ENCODE data around the gene DCXR. TPM values are rescaled to one million over a fixed set of nuclear protein-coding genes. Genes with fewer than 3 reads are reported as not detected.

DCXR gene
- total and polyA plus RNA-seq, 2 of the 13 experiments (the other 11 are each of a cell fraction or from before 2014, with no cell fraction given) = 287 to 311 TPM

DNA sequence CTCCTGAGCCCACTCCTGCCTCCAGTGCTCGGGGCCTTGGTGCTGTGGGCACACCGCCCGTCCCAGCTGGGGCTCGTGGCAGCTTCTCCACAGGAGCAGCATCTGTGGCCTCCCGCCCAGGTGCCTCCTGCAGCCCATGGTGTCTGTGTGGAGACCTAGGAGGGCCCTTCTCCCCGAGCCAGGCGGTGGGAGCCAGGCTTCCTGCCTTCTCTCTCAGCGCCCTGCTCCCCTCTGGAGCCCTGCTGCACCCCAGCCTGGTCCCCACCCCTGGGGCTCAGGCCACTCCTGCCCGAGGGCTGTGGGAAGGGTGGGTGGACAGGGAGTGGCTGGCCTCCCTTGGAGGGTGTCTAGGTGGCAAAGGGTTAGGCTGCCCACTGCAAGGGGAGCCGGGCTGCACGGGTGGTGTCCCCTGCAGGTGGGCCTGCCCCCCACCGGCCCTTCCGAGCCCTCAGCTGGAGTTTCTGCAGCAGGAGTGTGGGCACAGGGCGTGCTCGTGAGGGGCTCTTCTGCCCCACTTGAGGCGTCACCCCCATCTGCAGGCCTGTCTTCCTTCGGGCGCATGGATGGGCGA, 25.8 kb downstream of the DCXR start (continued):
- TF ChIP-seq MAZ (IDR thresholded peaks at IDR 0.05; ENCODE audit: borderline replicate concordance, low read depth, low read length) (no peak), MAZ (CRISPR knock-in tag; IDR thresholded peaks at IDR 0.05; ENCODE audit: low read depth) (no peak), GABPB1 (CRISPR knock-in tag; IDR thresholded peaks at IDR 0.05) (peak; percentile 25; the same call in 1 of the 2 replicates), TCF12 (IDR thresholded peaks at IDR 0.05) (no peak), TCF12 (CRISPR knock-in tag; IDR thresholded peaks at IDR 0.05) (no peak), KDM5B (CRISPR knock-in tag; IDR thresholded peaks at IDR 0.05; ENCODE audit: borderline replicate concordance) (no peak), SP4 (CRISPR knock-in tag; IDR thresholded peaks at IDR 0.05) (peak; percentile 18; the same call in 1 of the 2 replicates), TIGD3 (CRISPR knock-in tag; IDR thresholded peaks at IDR 0.05; ENCODE audit: borderline replicate concordance) (no peak), POLR2AphosphoS5 (IDR thresholded peaks at IDR 0.05; ENCODE audit: low read depth, low read length) (0 out of 2 replicates have a peak, but pooled peaks have one; percentile 32), RBFOX2 (IDR thresholded peaks at IDR 0.05; ENCODE audit: low read depth, low read length) (peak; percentile 67), FOSL1 (CRISPR knock-in tag; IDR thresholded peaks at IDR 0.05; ENCODE audit: borderline replicate concordance) (0 out of 2 replicates have a peak, but pooled peaks have one; percentile 11), ZNF44 (CRISPR knock-in tag; IDR thresholded peaks at IDR 0.05) (no peak), ZIK1 (CRISPR knock-in tag; IDR thresholded peaks at IDR 0.05; ENCODE audit: borderline replicate concordance, low read depth) (no peak), CHD2 (IDR thresholded peaks at IDR 0.05; ENCODE audit: low read depth, low read length) (no peak), RFXAP (CRISPR knock-in tag; IDR thresholded peaks at IDR 0.05; ENCODE audit: borderline replicate concordance) (no peak), ZNF569 (CRISPR knock-in tag; IDR thresholded peaks at IDR 0.05; ENCODE audit: borderline replicate concordance) (no peak), MEIS1 (CRISPR knock-in tag; IDR thresholded peaks at IDR 0.05; ENCODE audit: borderline replicate concordance) (no peak), HNRNPL (IDR thresholded peaks at IDR 0.05; ENCODE audit: low read depth, low read length) (peak; percentile 69; the same call in 1 of the 2 replicates), REPIN1 (CRISPR knock-in tag; IDR thresholded peaks at IDR 0.05; ENCODE audit: borderline replicate concordance, low read depth) (no peak), ZNF432 (CRISPR knock-in tag; IDR thresholded peaks at IDR 0.05; ENCODE audit: borderline replicate concordance) (no peak), ZNF850 (CRISPR knock-in tag; conservative IDR thresholded peaks at IDR 0.05) (no peak)
- TF ChIP-seq, protein P1, sequence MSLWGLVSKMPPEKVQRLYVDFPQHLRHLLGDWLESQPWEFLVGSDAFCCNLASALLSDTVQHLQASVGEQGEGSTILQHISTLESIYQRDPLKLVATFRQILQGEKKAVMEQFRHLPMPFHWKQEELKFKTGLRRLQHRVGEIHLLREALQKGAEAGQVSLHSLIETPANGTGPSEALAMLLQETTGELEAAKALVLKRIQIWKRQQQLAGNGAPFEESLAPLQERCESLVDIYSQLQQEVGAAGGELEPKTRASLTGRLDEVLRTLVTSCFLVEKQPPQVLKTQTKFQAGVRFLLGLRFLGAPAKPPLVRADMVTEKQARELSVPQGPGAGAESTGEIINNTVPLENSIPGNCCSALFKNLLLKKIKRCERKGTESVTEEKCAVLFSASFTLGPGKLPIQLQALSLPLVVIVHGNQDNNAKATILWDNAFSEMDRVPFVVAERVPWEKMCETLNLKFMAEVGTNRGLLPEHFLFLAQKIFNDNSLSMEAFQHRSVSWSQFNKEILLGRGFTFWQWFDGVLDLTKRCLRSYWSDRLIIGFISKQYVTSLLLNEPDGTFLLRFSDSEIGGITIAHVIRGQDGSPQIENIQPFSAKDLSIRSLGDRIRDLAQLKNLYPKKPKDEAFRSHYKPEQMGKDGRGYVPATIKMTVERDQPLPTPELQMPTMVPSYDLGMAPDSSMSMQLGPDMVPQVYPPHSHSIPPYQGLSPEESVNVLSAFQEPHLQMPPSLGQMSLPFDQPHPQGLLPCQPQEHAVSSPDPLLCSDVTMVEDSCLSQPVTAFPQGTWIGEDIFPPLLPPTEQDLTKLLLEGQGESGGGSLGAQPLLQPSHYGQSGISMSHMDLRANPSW (CRISPR knock-in tag; IDR thresholded peaks at IDR 0.05; ENCODE audit: borderline replicate concordance) = no peak
- TF ChIP-seq, protein P2, sequence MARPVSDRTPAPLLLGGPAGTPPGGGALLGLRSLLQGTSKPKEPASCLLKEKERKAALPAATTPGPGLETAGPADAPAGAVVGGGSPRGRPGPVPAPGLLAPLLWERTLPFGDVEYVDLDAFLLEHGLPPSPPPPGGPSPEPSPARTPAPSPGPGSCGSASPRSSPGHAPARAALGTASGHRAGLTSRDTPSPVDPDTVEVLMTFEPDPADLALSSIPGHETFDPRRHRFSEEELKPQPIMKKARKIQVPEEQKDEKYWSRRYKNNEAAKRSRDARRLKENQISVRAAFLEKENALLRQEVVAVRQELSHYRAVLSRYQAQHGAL (CRISPR knock-in tag; IDR thresholded peaks at IDR 0.05; ENCODE audit: not compliant biosample characterization) = no peak
- TF ChIP-seq, protein P3, sequence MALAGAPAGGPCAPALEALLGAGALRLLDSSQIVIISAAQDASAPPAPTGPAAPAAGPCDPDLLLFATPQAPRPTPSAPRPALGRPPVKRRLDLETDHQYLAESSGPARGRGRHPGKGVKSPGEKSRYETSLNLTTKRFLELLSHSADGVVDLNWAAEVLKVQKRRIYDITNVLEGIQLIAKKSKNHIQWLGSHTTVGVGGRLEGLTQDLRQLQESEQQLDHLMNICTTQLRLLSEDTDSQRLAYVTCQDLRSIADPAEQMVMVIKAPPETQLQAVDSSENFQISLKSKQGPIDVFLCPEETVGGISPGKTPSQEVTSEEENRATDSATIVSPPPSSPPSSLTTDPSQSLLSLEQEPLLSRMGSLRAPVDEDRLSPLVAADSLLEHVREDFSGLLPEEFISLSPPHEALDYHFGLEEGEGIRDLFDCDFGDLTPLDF (CRISPR knock-in tag; IDR thresholded peaks at IDR 0.05) = no peak
